ENCODE data around the gene EPHA1. TPM values are rescaled to one million over a fixed set of nuclear protein-coding genes. Genes with fewer than 3 reads are reported as not detected.
"Not testable (repeated sequence)": the region's sequence is repeated elsewhere in the genome, so short reads cannot be mapped to it uniquely, and the experiment has no call there.

The EPHA1 gene
- total RNA-seq, 1 donor from 2014 or later: 54.4 TPM

DNA sequence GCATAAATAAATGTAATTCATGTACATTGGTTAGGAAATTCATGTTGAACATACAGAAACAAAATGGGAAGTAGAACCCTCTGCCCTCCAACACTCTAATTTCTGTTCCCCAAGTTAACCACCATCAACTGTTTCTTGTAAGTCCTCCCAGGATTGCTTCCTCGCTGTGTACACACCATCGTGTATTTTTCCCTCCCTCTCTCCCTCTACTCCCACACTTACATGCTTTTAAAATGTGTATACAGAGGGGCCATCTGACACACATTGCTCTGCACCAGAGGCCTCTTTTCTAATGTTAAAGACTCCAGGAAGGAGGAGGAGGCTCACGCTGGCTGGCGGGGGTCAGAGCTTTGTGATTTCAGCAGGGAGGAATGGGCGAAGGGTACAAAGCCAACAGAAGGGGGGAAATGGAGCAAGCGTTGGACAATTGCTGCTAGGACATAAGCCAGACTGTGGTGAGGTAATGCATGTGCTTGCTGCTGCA is 1.9 kb upstream of the EPHA1 start:
- no peaks in the 10 kb centered on the region for H3K9me3 Mint-ChIP-seq (ENCODE audit: low read depth)
- H3K27me3 Mint-ChIP-seq: no peaks in the 10 kb centered on the region
- H3K27ac Mint-ChIP-seq: no peak overlapping the region
- H3K36me3 Mint-ChIP-seq (ENCODE audit: insufficient read depth): no peaks in the 10 kb centered on the region
- TF ChIP-seq, protein P1, sequence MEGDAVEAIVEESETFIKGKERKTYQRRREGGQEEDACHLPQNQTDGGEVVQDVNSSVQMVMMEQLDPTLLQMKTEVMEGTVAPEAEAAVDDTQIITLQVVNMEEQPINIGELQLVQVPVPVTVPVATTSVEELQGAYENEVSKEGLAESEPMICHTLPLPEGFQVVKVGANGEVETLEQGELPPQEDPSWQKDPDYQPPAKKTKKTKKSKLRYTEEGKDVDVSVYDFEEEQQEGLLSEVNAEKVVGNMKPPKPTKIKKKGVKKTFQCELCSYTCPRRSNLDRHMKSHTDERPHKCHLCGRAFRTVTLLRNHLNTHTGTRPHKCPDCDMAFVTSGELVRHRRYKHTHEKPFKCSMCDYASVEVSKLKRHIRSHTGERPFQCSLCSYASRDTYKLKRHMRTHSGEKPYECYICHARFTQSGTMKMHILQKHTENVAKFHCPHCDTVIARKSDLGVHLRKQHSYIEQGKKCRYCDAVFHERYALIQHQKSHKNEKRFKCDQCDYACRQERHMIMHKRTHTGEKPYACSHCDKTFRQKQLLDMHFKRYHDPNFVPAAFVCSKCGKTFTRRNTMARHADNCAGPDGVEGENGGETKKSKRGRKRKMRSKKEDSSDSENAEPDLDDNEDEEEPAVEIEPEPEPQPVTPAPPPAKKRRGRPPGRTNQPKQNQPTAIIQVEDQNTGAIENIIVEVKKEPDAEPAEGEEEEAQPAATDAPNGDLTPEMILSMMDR (IDR thresholded peaks at IDR 0.05; ENCODE audit: unreplicated experiment): no peak
- peaks cover 50% of the 10 kb centered on the region for H3K4me1 Mint-ChIP-seq (ENCODE audit: low read depth)
- no peak for DNase-seq (ENCODE audit: low spot score, unreplicated experiment)
- no peak overlapping the region for H3K4me3 Mint-ChIP-seq (ENCODE audit: low read depth)

DNA sequence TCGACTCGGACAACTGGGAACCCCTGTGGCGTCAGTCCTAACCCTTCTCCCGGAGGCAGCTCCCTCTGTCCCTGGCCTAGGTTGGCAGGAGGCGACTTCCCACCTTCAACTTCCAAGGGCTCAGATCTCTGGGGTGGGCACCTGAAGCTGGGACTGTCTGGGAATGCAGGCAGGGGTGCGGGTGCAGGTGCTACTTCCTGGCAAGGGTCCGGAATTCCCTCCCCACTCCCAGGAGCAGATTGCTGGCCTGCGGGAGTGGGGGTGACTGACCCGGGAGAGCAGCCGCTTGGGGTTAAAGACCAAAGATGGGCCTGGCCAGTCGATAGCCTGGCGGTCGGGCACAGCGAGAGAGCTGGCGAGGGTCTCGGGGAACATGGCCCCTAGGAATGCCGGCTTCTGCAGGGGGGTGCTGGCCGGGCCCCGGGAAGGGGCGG is 387 bp downstream of the EPHA1 start:
- peak; percentile 34 for DNase-seq (ENCODE audit: low spot score, unreplicated experiment)
- peak overlapping the region; percentile 55 for H3K27ac Mint-ChIP-seq
- H3K4me1 Mint-ChIP-seq (ENCODE audit: low read depth): peaks cover 54% of the 10 kb centered on the region
- H3K4me3 Mint-ChIP-seq (ENCODE audit: low read depth): peak overlapping the region; percentile 90
- H3K27me3 Mint-ChIP-seq: no peaks in the 10 kb centered on the region
- H3K36me3 Mint-ChIP-seq (ENCODE audit: insufficient read depth): peaks cover 2% of the 10 kb centered on the region
- TF ChIP-seq, protein P1 (IDR thresholded peaks at IDR 0.05; ENCODE audit: unreplicated experiment): no peak
- no peaks in the 10 kb centered on the region for H3K9me3 Mint-ChIP-seq (ENCODE audit: low read depth)

DNA sequence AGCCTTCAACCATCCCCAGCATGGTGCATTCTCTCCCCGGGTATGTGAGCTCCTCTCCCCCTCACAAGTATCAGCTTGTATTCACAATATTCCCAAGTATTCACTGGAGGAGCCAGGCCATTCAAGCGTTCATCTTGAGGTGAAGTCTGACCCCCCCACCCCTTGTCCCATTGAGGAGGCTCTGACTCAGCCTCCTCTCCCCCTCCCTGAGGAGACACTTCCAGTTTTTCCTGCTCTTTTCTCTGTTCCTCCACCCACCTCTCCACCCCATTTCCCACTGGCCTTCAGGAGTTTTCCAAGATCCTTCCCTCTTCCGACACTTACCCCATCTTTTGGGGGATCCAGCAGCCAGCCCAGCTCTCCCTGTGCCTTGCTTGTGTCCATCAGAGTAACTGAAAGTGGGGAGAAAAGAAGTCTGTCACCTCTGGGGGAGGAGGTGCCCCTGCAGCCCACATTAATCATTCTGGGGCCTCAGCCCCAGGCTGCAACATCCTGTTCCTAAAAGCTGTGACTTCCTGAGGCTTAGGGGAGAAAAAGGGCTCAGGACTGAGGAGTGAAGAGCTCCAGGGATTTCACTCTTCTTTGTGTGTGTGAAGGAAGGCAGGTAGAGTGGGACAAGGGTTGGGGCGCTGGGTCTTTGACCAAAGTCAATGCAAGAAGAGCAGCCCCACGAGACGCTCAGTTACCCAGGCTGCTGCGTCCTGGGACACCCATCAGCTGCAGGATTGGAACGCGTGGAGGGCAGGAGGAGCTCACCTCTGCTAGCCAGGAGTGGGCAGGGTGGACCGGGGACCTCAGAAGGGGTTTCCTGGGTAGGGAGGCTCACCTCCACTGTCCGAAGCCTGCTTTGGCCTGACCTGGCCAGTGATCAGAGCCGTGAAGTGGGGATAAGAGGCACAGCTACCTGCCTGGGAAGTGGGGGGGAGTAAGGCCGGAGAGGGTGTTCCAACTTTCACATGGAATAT is 1.1 kb downstream of the EPHA1 start:
- Mint-ChIP-seq H3K27me3 (no peaks in the 10 kb centered on the region), H3K4me1 (ENCODE audit: low read depth) (peaks cover 49% of the 10 kb centered on the region), H3K9me3 (ENCODE audit: low read depth) (no peaks in the 10 kb centered on the region), H3K36me3 (ENCODE audit: insufficient read depth) (peaks cover 2% of the 10 kb centered on the region), H3K4me3 (ENCODE audit: low read depth) (peak overlapping the region; percentile 90), H3K27ac (peak overlapping the region; percentile 55)
- TF ChIP-seq, protein P1 (IDR thresholded peaks at IDR 0.05; ENCODE audit: unreplicated experiment): no peak
- DNase-seq (ENCODE audit: low spot score, unreplicated experiment): no peak

DNA sequence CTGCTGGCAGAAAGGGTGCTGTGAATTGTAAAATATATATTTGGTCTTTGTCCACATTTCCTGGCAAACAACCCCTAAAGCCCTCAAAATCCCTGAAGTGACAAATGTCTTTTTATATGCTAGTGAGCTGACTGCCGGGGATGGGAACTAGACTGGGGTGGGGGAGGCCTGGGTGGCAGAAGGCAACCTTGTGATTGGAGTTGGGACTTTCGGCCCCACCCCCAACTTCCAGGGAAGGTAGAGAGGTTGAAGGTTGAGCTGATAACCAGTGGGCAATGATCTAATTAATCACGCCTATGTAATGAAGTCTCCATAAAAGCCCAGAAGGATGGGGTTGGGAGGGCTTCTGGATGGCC is 2.7 kb downstream of the EPHA1 start:
- Mint-ChIP-seq H3K27me3 (no peaks in the 10 kb centered on the region), H3K27ac (peak overlapping the region; percentile 38), H3K4me1 (ENCODE audit: low read depth) (peaks cover 44% of the 10 kb centered on the region), H3K4me3 (ENCODE audit: low read depth) (peak overlapping the region; percentile 52), H3K36me3 (ENCODE audit: insufficient read depth) (peaks cover 4% of the 10 kb centered on the region), H3K9me3 (ENCODE audit: low read depth) (no peaks in the 10 kb centered on the region)
- no peak for DNase-seq (ENCODE audit: low spot score, unreplicated experiment)
- TF ChIP-seq, protein P1 (IDR thresholded peaks at IDR 0.05; ENCODE audit: unreplicated experiment): no peak

DNA sequence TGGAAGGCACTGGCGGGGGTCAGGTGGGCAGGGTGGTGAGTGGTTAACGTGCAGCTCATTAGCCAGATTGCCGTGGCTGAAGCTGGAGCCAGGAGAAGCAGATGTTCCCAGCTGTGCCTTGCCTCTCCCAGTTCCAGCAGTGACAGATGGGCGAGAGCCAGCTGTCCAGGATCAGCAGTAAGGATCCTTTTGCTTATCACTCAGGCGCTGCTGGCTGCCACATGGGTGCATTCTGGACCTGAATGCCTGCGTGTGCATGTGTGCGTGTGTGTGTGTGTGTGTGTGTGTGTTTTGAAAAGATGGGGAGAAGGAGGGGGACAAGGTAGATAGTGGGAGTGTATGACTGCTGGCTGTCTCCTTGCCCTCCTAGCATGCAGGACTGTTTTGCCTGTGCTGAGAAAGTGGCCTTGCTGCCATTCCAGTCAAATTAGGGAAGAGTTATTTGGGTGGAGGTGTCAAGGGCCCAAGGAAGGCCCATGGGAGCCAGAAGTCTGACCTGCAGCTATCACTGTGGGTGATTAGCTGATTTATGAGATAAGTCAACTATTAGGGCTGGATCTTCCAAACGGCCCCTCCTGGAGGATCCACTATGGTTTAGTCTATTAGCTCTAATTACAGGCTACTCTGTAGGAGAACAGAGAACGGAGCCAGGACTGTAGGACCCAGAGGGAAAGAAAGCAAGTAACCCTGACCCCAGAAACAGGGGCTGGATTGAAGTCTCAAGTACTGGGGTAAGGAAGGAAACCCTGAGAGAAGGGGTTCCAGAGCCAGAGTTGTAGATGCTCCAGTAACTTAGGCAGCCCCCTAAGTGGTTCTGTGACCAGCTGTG is 3.3 kb downstream of the EPHA1 start:
- Mint-ChIP-seq H3K36me3 (ENCODE audit: insufficient read depth) (peaks cover 4% of the 10 kb centered on the region), H3K9me3 (ENCODE audit: low read depth) (no peaks in the 10 kb centered on the region), H3K27me3 (no peaks in the 10 kb centered on the region), H3K27ac (peak overlapping the region; percentile 69), H3K4me3 (ENCODE audit: low read depth) (no peak overlapping the region), H3K4me1 (ENCODE audit: low read depth) (peaks cover 41% of the 10 kb centered on the region)
- no peak for DNase-seq (ENCODE audit: low spot score, unreplicated experiment)
- TF ChIP-seq, protein P1 (IDR thresholded peaks at IDR 0.05; ENCODE audit: unreplicated experiment): no peak

DNA sequence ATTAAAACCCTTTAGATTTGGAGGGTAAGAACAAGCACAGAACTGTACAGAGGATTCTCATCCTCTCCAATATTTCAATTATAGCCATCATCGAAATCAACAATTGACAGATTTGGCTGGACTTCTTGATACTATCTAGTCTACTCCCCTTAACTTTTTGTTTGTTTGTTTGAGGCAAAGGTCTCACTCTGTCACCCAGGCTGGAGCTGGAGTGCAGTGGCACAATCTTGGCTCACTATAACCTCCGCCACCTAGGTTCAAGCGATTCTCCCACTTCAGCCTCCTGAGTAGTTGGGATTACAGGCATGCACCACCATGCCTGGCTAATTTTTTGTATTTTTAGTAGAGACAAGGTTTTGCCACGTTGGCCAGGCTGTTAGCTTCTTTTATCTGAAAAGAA is 6.4 kb downstream of the EPHA1 start:
- peaks cover 21% of the 10 kb centered on the region for H3K4me1 Mint-ChIP-seq (ENCODE audit: low read depth)
- not testable (repeated sequence) for H3K9me3 Mint-ChIP-seq (ENCODE audit: low read depth); DNase-seq (ENCODE audit: low spot score, unreplicated experiment); H3K4me3 Mint-ChIP-seq (ENCODE audit: low read depth); H3K36me3 Mint-ChIP-seq (ENCODE audit: insufficient read depth); H3K27me3 Mint-ChIP-seq; H3K27ac Mint-ChIP-seq
